ENCODE results near the gene NATD1.

DNA sequence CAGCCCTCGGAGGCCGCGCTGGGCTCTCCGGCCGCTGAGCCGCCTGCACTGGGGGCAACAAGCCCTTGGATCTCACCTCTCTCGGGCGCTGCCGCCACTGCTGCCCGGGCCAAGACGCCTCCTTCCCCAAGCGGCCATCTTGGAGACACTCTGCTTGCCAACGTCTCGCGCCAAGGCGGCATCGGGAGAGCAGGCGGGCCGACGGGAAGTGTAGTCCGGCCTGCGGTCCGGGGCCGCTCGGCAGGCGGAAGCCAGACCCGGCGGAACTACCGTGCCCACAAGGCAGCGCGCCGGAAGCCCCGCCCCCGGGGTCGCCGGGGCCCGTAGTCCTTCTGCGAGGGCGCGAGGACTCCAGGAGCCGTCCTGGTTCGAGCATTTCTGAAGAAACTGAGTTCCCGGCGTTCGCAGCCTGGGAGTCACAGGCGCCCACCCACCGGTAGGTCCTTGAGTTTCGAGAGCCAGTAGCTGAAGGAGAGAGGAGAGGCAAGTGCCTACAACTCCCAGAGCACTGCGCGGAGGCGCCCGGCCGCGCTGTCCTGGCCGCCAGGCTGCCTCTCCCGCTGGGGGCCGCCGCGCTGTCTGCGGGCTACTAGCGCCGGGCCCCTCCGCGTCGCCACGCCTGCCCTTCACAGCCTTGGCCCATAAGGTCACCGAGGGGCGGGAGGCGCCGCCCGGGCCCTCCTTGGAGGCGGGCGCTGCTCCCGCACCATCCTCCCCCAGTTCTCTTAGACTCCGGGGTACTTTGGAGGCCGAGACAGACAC lies 39.0 kb downstream of the NATD1 start, which contains the start of gene TMEM11:
- TF ChIP-seq, protein P1, sequence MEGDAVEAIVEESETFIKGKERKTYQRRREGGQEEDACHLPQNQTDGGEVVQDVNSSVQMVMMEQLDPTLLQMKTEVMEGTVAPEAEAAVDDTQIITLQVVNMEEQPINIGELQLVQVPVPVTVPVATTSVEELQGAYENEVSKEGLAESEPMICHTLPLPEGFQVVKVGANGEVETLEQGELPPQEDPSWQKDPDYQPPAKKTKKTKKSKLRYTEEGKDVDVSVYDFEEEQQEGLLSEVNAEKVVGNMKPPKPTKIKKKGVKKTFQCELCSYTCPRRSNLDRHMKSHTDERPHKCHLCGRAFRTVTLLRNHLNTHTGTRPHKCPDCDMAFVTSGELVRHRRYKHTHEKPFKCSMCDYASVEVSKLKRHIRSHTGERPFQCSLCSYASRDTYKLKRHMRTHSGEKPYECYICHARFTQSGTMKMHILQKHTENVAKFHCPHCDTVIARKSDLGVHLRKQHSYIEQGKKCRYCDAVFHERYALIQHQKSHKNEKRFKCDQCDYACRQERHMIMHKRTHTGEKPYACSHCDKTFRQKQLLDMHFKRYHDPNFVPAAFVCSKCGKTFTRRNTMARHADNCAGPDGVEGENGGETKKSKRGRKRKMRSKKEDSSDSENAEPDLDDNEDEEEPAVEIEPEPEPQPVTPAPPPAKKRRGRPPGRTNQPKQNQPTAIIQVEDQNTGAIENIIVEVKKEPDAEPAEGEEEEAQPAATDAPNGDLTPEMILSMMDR (IDR thresholded peaks at IDR 0.05): peak in 1 of 3 experiments; percentile 28
- no peak for TF ChIP-seq POLR2A (IDR thresholded peaks at IDR 0.05)
